ENCODE measurements around the gene SLC29A1.

GRCh38 chr6:44267252-44267651 lies 43.9 kb downstream of the SLC29A1 start:
- TF ChIP-seq POLR2A (IDR thresholded peaks at IDR 0.05; ENCODE audit: extremely low read depth, insufficient read length) (no peak), CTCF (IDR thresholded peaks at IDR 0.05; ENCODE audit: low read depth, low read length) (no peak), MYC (IDR thresholded peaks at IDR 0.05; ENCODE audit: low read depth, low read length) (no peak)
